ENCODE results near the gene CACNA1I. TPM values are rescaled to one million over a fixed set of nuclear protein-coding genes. Genes with fewer than 3 reads are reported as not detected.
A peak's percentile ranks its signal among the peaks of the same experiment; 100 is the strongest.
"Not testable (repeated sequence)": the region's sequence is repeated elsewhere in the genome, so short reads cannot be mapped to it uniquely, and the experiment has no call there.

CACNA1I gene
- not detected for total RNA-seq (2013)
- under 1 TPM in 1 of 3 donors, not detected in 2; 0.04 TPM for polyA plus RNA-seq
- polyA minus RNA-seq: under 0.01 TPM in 2 replicates
- 0 to 1.7 (median 0.11) reads per million in 11 experiments for total RNA-seq

DNA sequence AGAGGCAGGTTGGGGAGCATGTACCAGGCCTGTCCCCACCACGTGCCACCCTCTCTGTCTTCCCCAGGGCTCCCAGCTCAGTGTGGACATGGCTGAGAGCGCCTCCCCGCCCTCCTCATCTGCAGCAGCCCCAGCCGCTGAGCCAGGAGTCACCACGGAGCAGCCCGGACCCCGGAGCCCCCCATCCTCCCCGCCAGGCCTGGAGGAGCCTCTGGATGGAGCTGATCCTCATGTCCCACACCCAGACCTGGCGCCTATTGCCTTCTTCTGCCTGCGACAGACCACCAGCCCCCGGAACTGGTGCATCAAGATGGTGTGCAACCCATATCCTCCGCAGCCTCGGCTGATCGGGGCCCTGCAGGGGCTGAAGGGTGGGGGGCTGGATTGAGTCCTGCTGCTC is at the start of gene CACNA1I:
TSS of gene CACNA1I (plus strand) at position 89 of the 400 bp plus-strand sequence. CDS start at position 89, 0 bp downstream.
- Histone ChIP-seq H3K27ac (ENCODE audit: low read depth in 1 of 2, low read length in 2 of 2) (no peak within 1 kb of the TSS), H3K9me3 (replicated peaks in 1 of 2; ENCODE audit: control insufficient read depth in 1 of 2, insufficient read depth in 1 of 2, low read length in 2 of 2) (no peaks in the 10 kb centered on the region), H3K79me2 (ENCODE audit: insufficient read depth, low read length) (no peaks in the 10 kb centered on the region), H3K9ac (ENCODE audit: insufficient read depth, low read length, poor library complexity, severe bottlenecking) (no peak within 1 kb of the TSS), H3K27me3 (ENCODE audit: control insufficient read depth in 2 of 2, insufficient read depth in 2 of 2, low read length in 2 of 2) (no peaks in the 10 kb centered on the region), H3K4me3 (replicated peaks in 1 of 3; ENCODE audit: low read depth in 2 of 3, low read length in 3 of 3) (no peak within 1 kb of the TSS), H3K4me1 (ENCODE audit: control insufficient read depth in 1 of 2, insufficient read depth in 2 of 2, low read length in 2 of 2) (no peaks in the 10 kb centered on the region), H4K20me1 (ENCODE audit: insufficient read depth, low read length) (no peaks in the 10 kb centered on the region), H3K36me3 (replicated peaks in 1 of 2; ENCODE audit: control insufficient read depth in 1 of 2, insufficient read depth in 2 of 2, low read length in 2 of 2) (no peaks in the 10 kb centered on the region), H2AFZ (ENCODE audit: insufficient read depth, low read depth, low read length, poor library complexity, severe bottlenecking) (no peak within 1 kb of the TSS), H3K4me2 (replicated peaks; ENCODE audit: extremely low read depth, low read length, poor library complexity, severe bottlenecking) (no peak within 1 kb of the TSS)
- H3K4me3 Mint-ChIP-seq: no peak within 1 kb of the TSS
- TF ChIP-seq, protein P1, sequence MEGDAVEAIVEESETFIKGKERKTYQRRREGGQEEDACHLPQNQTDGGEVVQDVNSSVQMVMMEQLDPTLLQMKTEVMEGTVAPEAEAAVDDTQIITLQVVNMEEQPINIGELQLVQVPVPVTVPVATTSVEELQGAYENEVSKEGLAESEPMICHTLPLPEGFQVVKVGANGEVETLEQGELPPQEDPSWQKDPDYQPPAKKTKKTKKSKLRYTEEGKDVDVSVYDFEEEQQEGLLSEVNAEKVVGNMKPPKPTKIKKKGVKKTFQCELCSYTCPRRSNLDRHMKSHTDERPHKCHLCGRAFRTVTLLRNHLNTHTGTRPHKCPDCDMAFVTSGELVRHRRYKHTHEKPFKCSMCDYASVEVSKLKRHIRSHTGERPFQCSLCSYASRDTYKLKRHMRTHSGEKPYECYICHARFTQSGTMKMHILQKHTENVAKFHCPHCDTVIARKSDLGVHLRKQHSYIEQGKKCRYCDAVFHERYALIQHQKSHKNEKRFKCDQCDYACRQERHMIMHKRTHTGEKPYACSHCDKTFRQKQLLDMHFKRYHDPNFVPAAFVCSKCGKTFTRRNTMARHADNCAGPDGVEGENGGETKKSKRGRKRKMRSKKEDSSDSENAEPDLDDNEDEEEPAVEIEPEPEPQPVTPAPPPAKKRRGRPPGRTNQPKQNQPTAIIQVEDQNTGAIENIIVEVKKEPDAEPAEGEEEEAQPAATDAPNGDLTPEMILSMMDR (IDR thresholded peaks at IDR 0.05): no peak
- H3K27me3 Mint-ChIP-seq (ENCODE audit: low read depth in 3 of 3): peaks cover 7 to 9% (median 8%) of the 10 kb centered on the region in 3 donors
- no peak within 1 kb of the TSS for H3K27ac Mint-ChIP-seq
- intact Hi-C loops (cut with micrococcal nuclease): no loop called here
- 94% methylated on average over 8 of the region's 14 CpGs for WGBS (ENCODE audit: insufficient coverage)
- peaks cover 0 to 4% (median 3%) of the 10 kb centered on the region in 7 donors for H3K9me3 Mint-ChIP-seq
- DNase-seq: no peak
- H3K36me3 Mint-ChIP-seq: no peaks in the 10 kb centered on the region
- H3K4me1 Mint-ChIP-seq: peaks cover 7% of the 10 kb centered on the region

DNA sequence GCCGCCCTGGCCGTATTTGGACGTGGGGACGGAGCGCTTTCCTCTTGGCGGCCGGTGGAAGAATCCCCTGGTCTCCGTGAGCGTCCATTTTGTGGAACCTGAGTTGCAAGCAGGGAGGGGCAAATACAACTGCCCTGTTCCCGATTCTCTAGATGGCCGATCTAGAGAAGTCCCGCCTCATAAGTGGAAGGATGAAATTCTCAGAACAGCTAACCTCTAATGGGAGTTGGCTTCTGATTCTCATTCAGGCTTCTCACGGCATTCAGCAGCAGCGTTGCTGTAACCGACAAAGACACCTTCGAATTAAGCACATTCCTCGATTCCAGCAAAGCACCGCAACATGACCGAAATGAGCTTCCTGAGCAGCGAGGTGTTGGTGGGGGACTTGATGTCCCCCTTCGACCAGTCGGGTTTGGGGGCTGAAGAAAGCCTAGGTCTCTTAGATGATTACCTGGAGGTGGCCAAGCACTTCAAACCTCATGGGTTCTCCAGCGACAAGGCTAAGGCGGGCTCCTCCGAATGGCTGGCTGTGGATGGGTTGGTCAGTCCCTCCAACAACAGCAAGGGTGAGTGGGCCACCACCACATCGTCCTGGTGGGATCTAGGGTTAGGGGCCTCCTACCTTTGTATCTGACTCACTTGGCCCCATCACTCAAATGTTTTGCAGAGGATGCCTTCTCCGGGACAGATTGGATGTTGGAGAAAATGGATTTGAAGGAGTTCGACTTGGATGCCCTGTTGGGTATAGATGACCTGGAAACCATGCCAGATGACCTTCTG is 49.3 kb upstream of the CACNA1I start:
- Histone ChIP-seq H3K79me2 (ENCODE audit: insufficient read depth, low read length) (peaks cover 70% of the 10 kb centered on the region), H3K4me1 (ENCODE audit: control insufficient read depth in 1 of 2, insufficient read depth in 2 of 2, low read length in 2 of 2) (peaks cover 59 to 67% of the 10 kb centered on the region in 2 donors), H3K9ac (ENCODE audit: insufficient read depth, low read length, poor library complexity, severe bottlenecking) (peak overlapping the region; percentile 100), H3K27ac (ENCODE audit: low read depth in 1 of 2, low read length in 2 of 2) (peak overlapping the region; percentile 95 to 96), H3K36me3 (replicated peaks in 1 of 2; ENCODE audit: control insufficient read depth in 1 of 2, insufficient read depth in 2 of 2, low read length in 2 of 2) (peaks cover 43 to 59% of the 10 kb centered on the region in 2 donors), H4K20me1 (ENCODE audit: insufficient read depth, low read length) (peaks cover 59% of the 10 kb centered on the region), H3K4me2 (replicated peaks; ENCODE audit: extremely low read depth, low read length, poor library complexity, severe bottlenecking) (peak overlapping the region; percentile 84), H3K4me3 (replicated peaks in 1 of 3; ENCODE audit: low read depth in 2 of 3, low read length in 3 of 3) (peak overlapping the region; percentile 88 to 98 (median 96))
- H3K4me1 Mint-ChIP-seq: peaks cover 61% of the 10 kb centered on the region
- not testable (repeated sequence) for H3K9me3 ChIP-seq (replicated peaks in 1 of 2; ENCODE audit: control insufficient read depth in 1 of 2, insufficient read depth in 1 of 2, low read length in 2 of 2); H3K9me3 Mint-ChIP-seq; H3K27me3 Mint-ChIP-seq (ENCODE audit: low read depth in 3 of 3); H3K27me3 ChIP-seq (ENCODE audit: control insufficient read depth in 2 of 2, insufficient read depth in 2 of 2, low read length in 2 of 2); H2AFZ ChIP-seq (ENCODE audit: insufficient read depth, low read depth, low read length, poor library complexity, severe bottlenecking)
- H3K36me3 Mint-ChIP-seq: peaks cover 42 to 64% of the 10 kb centered on the region in 2 donors
- intact Hi-C loops (cut with micrococcal nuclease): loop anchor here (2.0 to 10.0 kb wide), 4 partner anchors 18 to 766 kb away; partner anchors contain the start of genes CBX7 (in 1 of the 2), MIEF1 (in 1 of the 2) and SUN2 (in 1 of the 2)
- H3K27ac Mint-ChIP-seq: peak overlapping the region; percentile 97 to 100 (median 99)
- DNase-seq: peak; percentile 85 to 92 (median 89)
- WGBS (ENCODE audit: insufficient coverage): 4% methylated on average over 16 of the region's 28 CpGs
- peak overlapping the region; percentile 90 to 92 for H3K4me3 Mint-ChIP-seq

DNA sequence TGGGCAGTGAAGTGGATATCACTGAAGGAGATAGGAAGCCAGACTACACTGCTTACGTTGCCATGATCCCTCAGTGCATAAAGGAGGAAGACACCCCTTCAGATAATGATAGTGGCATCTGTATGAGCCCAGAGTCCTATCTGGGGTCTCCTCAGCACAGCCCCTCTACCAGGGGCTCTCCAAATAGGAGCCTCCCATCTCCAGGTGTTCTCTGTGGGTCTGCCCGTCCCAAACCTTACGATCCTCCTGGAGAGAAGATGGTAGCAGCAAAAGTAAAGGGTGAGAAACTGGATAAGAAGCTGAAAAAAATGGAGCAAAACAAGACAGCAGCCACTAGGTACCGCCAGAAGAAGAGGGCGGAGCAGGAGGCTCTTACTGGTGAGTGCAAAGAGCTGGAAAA is 48.5 kb upstream of the CACNA1I start:
- peak overlapping the region; percentile 97 to 100 (median 99) for H3K27ac Mint-ChIP-seq
- Histone ChIP-seq H4K20me1 (ENCODE audit: insufficient read depth, low read length) (peaks cover 67% of the 10 kb centered on the region), H3K4me2 (replicated peaks; ENCODE audit: extremely low read depth, low read length, poor library complexity, severe bottlenecking) (peak overlapping the region; percentile 84), H3K27ac (ENCODE audit: low read depth in 1 of 2, low read length in 2 of 2) (peak overlapping the region; percentile 95 to 96), H3K4me3 (replicated peaks in 1 of 3; ENCODE audit: low read depth in 2 of 3, low read length in 3 of 3) (peak overlapping the region in 1 of 3 experiments; percentile 96), H3K9ac (ENCODE audit: insufficient read depth, low read length, poor library complexity, severe bottlenecking) (peak overlapping the region; percentile 100), H3K4me1 (ENCODE audit: control insufficient read depth in 1 of 2, insufficient read depth in 2 of 2, low read length in 2 of 2) (peaks cover 65 to 75% of the 10 kb centered on the region in 2 donors), H3K36me3 (replicated peaks in 1 of 2; ENCODE audit: control insufficient read depth in 1 of 2, insufficient read depth in 2 of 2, low read length in 2 of 2) (peaks cover 40 to 51% of the 10 kb centered on the region in 2 donors), H3K79me2 (ENCODE audit: insufficient read depth, low read length) (peaks cover 72% of the 10 kb centered on the region)
- DNase-seq; H2AFZ ChIP-seq (ENCODE audit: insufficient read depth, low read depth, low read length, poor library complexity, severe bottlenecking); H3K27me3 Mint-ChIP-seq (ENCODE audit: low read depth in 3 of 3); H3K9me3 Mint-ChIP-seq; H3K9me3 ChIP-seq (replicated peaks in 1 of 2; ENCODE audit: control insufficient read depth in 1 of 2, insufficient read depth in 1 of 2, low read length in 2 of 2); H3K27me3 ChIP-seq (ENCODE audit: control insufficient read depth in 2 of 2, insufficient read depth in 2 of 2, low read length in 2 of 2): not testable (repeated sequence)
- intact Hi-C loops (cut with micrococcal nuclease): loop anchor here (5.0 to 10.0 kb wide), 3 partner anchors 117 to 767 kb away; partner anchors contain the start of genes CBX7 (in 1 of the 2) and SUN2 (in 1 of the 2)
- peaks cover 68% of the 10 kb centered on the region for H3K4me1 Mint-ChIP-seq
- no CpG with 5 or more reads among the region's 5 CpGs for WGBS (ENCODE audit: insufficient coverage)
- peaks cover 39 to 60% of the 10 kb centered on the region in 2 donors for H3K36me3 Mint-ChIP-seq
- peak overlapping the region; percentile 90 to 92 for H3K4me3 Mint-ChIP-seq
